GM12801 (cell line): ENCODE results near the gene MYL11.

Experiments used
- TF ChIP-seq, protein P1 (sequence below): IDR thresholded peaks from one replicate; pipeline ENCODE4 v1.5.1; 2011; ENCODE audit warnings: control low read depth; ENCODE audit not compliant: insufficient read length; ENCODE audit errors: extremely low read depth

The MYL11 gene

DNA sequence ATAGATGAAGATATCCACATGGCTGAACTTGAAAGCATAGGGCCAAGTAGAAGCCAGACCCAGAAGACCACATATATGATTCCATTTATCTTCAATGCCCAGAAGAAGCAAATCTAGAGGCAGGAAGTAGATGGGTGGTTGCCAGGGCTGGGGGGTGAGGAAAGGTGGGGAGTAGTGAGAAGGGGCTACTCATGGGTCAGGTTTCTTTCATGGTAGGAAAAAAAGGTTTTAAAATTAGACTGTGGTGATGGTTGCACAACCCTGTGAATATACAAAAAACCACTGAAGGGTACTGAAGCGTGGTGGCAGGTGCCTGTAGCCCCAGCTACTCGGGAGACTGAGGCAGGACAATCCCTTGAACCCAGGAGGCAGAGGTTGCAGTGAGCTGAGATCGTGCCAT, 24.9 kb upstream of the MYL11 start:
- TF ChIP-seq, protein P1, sequence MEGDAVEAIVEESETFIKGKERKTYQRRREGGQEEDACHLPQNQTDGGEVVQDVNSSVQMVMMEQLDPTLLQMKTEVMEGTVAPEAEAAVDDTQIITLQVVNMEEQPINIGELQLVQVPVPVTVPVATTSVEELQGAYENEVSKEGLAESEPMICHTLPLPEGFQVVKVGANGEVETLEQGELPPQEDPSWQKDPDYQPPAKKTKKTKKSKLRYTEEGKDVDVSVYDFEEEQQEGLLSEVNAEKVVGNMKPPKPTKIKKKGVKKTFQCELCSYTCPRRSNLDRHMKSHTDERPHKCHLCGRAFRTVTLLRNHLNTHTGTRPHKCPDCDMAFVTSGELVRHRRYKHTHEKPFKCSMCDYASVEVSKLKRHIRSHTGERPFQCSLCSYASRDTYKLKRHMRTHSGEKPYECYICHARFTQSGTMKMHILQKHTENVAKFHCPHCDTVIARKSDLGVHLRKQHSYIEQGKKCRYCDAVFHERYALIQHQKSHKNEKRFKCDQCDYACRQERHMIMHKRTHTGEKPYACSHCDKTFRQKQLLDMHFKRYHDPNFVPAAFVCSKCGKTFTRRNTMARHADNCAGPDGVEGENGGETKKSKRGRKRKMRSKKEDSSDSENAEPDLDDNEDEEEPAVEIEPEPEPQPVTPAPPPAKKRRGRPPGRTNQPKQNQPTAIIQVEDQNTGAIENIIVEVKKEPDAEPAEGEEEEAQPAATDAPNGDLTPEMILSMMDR, result no peak

DNA sequence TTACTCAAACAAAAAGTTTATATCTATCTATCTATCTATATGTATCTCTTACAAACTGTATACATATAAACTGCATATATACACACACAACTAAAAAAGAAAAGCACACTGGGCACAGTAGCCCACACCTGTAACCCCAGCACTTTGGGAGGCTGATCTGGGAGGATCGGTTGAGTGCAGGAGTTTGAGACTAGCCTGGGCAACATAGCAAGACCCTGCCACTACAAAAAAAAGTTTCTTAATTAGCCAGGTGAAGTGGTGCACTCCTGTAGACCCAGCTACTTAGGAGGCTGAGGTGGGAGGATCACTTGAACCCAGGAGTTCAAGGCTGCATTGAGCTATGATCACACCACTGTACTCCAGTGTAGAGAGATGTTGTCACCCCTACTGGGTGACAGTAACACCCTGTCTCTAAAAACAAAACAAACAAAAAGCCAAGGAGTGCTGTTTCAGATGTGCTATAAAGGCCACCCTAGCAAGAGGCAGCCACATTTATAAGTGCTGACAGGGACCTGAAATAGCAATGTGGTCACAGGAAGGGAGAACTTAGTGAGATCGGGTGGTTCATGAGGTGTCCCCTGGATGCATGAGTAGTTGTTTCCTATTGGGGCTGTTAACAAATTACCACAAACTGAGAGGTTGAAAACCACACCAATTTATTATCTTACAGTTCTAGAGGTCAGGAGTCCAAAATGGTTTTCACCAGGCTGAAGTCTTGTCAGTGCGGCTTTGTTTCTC, 24.3 kb upstream of the MYL11 start:
- TF ChIP-seq, protein P1, result no peak

DNA sequence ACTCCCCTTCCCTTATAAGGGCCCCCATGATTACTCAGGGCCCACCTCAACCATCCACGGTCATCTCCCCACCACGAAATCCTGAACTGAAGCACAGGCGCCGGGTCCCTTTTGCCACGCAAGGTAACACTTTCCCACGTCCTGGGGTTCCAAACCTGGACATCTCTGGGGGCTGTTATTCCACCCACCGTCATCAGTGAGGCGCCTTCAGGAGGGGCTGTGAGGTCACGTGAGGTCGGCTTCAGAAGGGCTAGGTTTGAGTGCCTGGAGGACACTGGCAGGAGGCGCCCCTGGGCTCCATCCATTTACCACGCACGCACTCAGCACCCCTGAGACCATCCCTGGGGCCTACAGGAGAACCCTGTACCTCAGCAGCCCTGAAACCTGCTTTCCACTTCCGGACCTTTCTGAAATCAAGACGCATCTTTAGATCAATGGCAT, 23.6 kb upstream of the MYL11 start:
- TF ChIP-seq, protein P1, result no peak

DNA sequence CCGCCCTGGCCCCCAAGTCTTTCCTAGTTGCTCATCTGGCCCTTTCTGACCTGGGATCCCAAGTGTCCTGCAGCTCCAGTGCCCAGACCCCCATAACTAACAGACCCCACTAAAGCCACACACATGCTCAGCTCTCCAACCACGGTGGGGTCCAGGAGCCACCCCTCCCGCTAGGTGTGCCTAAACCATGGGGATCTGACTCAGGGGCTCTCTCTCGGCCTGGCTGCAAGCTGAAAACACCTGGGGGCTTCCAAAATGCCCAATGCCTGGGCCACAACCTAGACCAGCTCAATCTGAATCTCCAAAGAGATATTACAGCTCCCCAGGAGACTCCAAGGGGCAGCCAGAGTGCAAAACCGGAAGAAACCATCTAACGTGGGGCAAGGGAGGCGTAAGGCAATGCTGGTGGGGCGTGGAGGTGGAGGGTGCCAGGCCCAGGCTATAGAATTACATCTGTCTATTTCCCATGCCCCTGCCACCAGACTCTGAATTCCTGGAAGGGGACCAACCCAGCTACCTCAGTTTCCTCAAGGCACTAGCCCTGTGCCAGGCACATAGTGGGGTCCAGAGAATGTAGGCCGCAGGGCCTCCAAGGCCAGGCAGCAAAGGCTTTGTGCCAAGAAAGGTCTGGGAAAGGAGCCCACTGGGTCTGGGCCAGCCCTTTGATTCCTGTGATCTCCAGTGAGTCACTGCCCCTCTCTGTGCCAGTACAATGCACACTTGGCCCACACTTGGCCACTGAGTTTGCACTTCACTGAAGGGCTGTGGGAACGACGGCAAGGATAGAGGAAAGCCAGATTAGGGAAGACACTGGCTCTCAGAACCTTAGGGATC, 22.8 kb upstream of the MYL11 start:
- TF ChIP-seq, protein P1, result no peak

DNA sequence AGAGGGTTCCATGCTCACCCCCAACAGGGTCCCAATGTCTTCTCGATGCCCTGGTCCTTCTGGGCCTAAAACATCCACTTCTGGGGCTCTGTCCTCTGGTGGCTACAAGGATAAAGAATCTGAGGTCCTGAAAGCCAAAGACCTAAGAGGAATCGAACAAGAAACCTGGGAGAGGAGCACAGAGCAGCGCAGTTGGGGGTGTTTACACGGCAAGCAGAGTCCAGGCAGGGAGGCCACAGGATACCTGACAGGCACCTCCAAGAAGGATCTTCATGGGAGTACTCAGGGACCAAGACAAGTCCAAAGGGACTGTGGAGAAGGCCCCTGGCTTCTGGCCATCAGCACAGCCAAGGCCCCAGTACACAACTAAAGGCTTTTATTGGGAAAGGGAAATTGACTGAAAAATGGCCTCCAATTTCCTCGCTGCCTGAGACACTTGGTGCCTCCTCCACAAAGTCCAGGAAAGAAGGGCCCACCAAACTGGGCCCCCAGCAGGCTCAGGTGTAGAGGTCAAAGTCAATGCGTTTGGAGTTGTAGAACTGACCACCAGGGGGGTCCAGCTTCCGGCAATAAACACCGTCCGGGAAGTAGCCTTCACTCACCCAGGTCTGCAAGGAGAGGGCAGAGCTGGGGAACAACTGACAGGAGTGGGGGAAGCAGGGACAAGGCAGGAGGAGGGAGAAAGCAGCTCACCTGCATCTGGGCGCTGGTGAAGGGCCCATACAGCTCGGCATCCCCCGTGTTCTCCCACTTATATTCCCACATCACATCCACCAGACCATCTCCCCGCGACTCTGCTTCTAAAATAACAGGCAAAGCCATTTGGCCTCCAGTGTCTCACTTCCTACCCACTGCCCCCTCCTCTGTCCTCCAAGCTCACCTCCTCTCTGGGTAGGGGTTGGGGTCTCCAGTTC, 21.9 kb upstream of the MYL11 start:
- TF ChIP-seq, protein P1, result no peak

DNA sequence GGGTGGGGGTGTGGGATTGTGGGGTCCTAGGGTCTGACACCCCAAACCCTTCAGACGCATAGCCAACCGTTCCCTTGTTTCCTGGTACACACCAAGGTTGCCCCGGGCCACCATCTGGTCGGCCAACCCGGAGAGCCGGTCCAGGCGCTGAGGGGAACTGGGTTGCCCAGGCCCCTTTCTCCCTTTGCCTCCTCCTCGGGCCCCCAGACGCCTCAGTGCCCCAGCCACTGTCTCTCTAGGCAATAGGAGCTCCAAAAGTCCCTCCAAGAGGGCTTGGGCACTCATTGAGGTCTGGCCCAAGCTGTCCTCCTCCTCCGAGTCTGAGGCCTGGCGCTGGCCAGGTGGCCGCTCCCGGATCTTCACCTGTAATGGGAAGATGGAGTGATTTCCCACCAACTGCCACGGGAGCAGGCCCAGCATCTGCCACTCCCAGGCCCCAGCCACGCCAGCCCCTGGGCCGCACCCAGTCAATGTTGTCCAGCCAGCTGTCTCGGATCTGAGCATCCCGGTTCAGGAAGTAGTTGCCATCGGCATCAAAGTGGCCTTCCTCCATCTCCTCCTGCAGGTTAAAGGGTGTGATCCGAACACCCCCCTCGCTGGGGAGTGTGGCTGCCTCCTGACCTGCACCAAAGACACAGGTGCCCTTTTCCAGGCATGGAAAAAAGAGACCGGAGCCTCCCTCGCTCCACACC, 21.0 kb upstream of the MYL11 start:
- TF ChIP-seq, protein P1, result no peak
